Thyroid gland (tissue), 4 donors: ENCODE data around the gene FOSB. TPM values are rescaled to one million over a fixed set of nuclear protein-coding genes. Genes with fewer than 3 reads are reported as not detected.
A peak's percentile ranks its signal among the peaks of the same experiment; 100 is the strongest.

ENCODE experiments used
- DNase-seq, 2 donors: peaks; one replicate each; pipeline ENCODE4 v3.0.0-alpha.2; 2019
- H3K27ac ChIP-seq, 3 donors: fragments of 200-600 bp; sonication (generic); 1 replicate in 2 of 3; 2 replicates in 1 of 3; pipeline ENCODE4 v1.5.1; 2016 to 2019; ENCODE audit warnings: mild to moderate bottlenecking in 1 of 3, moderate library complexity in 1 of 3
- H3K27me3 ChIP-seq: fragments of 200-600 bp; sonication (generic); one replicate; pipeline ENCODE4 v1.5.1; 2019
- H3K36me3 ChIP-seq, 2 donors: fragments of 200-600 bp; sonication (generic); one replicate each; pipeline ENCODE4 v1.5.1; 2016 to 2019
- H3K4me1 ChIP-seq, 2 donors: fragments of 200-600 bp; sonication (generic); one replicate each; pipeline ENCODE4 v1.5.1; 2017 to 2019
- H3K4me3 ChIP-seq, 3 donors: fragments of 200-600 bp; sonication (generic); replicated peaks in 1 of 3; 1 replicate in 2 of 3; 2 replicates in 1 of 3; pipeline ENCODE4 v1.5.1; 2016; ENCODE audit warnings: mild to moderate bottlenecking in 1 of 3
- H3K9me3 ChIP-seq: fragments of 200-600 bp; sonication (generic); one replicate; pipeline ENCODE4 v1.5.1; 2017
- POLR2A ChIP-seq, 2 donors: fragments of 450-650 bp; IDR thresholded peaks; one replicate each; pipeline ENCODE4 v1.6.1; 2017; ENCODE audit warnings: antibody characterized with exemption in 2 of 2, mild to moderate bottlenecking in 2 of 2, moderate library complexity in 1 of 2
- WGBS, 2 donors: methylation state at CpG; one replicate each; pipeline ENCODE4 v1.1.5; 2017; 5-methylcytosine and 5-hydroxymethylcytosine counted together
- intact Hi-C: fragments of 100-400 bp; cut with DNase I; formaldehyde crosslinking; loops from one replicate; pipeline ENCODE4 v1.15.1; 2023
- total RNA-seq, 4 donors: library from RNA; depleted of rRNA; stranded (reverse); fragments of >200 nt; gene quantifications; one replicate each; pipeline ENCODE4 v1.2.3, GENCODE V29; 2016
- TF ChIP-seq, protein P1 (sequence below), 6 experiments: fragments of 200-600 bp in 3 of 6; fragments of 450-650 bp in 3 of 6; sonication (generic) in 3 of 6; IDR thresholded peaks; one replicate each; pipeline ENCODE4 v1.5.1; 2016 to 2019; ENCODE audit warnings: antibody characterized with exemption in 6 of 6, mild to moderate bottlenecking in 2 of 6, inconsistent platforms in 1 of 6, moderate library complexity in 1 of 6

Gene FOSB
- total RNA-seq, 4 donors from 2014 or later, result 1.6 to 3.3 (median 2.4) TPM

DNA sequence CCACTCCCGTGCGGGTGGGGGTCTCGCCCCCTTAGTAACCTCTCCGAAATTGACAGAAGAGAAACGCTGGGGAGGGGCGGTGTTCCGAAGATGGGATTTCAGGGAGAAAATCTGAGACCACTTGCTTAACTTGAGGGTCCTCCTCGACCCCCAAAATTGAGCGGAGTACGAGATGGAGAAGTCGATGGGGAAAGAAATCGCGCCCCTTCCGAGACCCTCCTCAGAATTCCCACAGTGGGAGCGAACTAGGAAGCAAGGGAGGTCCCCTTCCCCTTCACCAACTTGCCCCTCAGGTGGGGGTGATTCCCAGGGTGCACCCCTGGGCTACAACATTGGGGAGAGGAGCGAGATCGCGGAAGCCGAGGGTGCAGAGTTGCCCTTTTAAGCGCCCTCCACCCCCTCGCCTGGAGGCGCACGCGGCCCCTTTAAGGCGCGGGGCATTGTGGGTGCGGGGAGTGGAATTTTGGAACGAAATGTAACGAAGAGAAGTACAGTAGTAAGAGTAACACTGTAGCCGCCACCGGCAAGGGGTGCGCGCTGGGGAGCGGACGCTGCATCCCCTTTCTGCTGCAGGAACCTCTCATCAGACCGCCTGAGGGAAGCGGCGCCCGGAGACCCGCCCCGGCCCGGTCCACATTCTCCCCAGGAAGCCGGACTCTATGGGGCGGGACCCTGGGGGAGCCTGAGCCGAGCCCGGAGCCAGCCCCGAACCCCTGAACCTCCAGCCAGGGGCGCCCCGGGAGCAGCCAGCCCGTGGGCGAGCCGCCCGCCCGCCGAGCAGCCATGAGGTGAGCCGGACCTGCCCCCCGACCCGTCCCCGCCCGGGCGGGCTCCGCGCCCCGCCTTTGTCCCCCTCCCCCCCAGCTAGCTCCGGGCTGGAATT, 39.4 kb downstream of the FOSB start, which contains the start of gene VASP:
Gene VASP (plus strand): TSS at position 491 of the 883 bp plus-strand sequence. CDS start 293 bp downstream, at position 784.
- Histone ChIP-seq H3K27me3 (no peaks in the 10 kb centered on the region), H3K9me3 (no peaks in the 10 kb centered on the region), H3K27ac (peak within 1 kb of the TSS; percentile 75 to 92 (median 88)), H3K36me3 (no peaks in the 10 kb centered on the region), H3K4me3 (peak within 1 kb of the TSS; percentile 44 to 100 (median 88)), H3K4me1 (peaks cover 11 to 15% of the 10 kb centered on the region in 2 donors)
- WGBS, 2 donors, result 1 to 2% methylated on average over 27 to 32 of the region's 65 CpGs
- TF ChIP-seq, protein P1, sequence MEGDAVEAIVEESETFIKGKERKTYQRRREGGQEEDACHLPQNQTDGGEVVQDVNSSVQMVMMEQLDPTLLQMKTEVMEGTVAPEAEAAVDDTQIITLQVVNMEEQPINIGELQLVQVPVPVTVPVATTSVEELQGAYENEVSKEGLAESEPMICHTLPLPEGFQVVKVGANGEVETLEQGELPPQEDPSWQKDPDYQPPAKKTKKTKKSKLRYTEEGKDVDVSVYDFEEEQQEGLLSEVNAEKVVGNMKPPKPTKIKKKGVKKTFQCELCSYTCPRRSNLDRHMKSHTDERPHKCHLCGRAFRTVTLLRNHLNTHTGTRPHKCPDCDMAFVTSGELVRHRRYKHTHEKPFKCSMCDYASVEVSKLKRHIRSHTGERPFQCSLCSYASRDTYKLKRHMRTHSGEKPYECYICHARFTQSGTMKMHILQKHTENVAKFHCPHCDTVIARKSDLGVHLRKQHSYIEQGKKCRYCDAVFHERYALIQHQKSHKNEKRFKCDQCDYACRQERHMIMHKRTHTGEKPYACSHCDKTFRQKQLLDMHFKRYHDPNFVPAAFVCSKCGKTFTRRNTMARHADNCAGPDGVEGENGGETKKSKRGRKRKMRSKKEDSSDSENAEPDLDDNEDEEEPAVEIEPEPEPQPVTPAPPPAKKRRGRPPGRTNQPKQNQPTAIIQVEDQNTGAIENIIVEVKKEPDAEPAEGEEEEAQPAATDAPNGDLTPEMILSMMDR (IDR thresholded peaks at IDR 0.05), result peak in 1 of 6 experiments; percentile 10
- peak in 1 of 2 donors; percentile 86 for TF ChIP-seq POLR2A (IDR thresholded peaks at IDR 0.05)
- intact Hi-C loops, result no loop called here
- peak; percentile 83 to 86 for DNase-seq

DNA sequence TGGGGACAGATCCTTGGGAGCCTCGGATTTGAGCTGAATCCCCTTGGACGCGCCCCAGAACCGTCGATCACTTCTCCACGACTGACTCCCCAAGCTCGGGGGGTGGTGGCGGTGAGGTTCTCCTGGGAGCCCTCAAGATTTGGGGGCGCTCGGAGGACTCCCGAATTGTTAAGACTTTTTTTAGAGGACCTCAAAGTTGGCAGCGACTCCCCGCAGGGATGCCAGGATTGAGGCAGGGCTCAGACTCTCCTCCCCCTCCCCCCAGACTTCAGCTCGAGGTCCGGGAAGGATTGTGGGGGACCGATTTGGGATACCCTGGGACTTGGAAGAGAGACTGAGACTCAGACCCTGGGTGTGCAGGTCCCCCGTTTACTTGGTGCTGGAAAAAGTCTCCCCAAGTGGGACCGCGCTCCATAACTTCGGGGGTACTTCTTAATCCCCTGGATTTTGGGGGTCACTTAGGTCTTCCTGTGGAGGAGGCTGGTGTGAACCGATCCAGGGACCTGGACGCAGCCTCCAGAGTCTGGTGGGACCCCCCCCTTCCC, 40.1 kb downstream of the FOSB start:
- TF ChIP-seq, protein P1 (IDR thresholded peaks at IDR 0.05), result no peak
- no peak for TF ChIP-seq POLR2A (IDR thresholded peaks at IDR 0.05)
- Histone ChIP-seq H3K4me3 (peak overlapping the region; percentile 44 to 100 (median 88)), H3K27me3 (no peaks in the 10 kb centered on the region), H3K27ac (peak overlapping the region; percentile 75 to 92 (median 88)), H3K36me3 (no peaks in the 10 kb centered on the region), H3K4me1 (peaks cover 14 to 15% of the 10 kb centered on the region in 2 donors), H3K9me3 (no peaks in the 10 kb centered on the region)
- peak; percentile 47 to 48 for DNase-seq
- 2% methylated on average over 22 of the region's 22 CpGs; no CpG with 5 or more reads in 1 of the 2 donors for WGBS, 2 donors
- intact Hi-C loops, result no loop called here

DNA sequence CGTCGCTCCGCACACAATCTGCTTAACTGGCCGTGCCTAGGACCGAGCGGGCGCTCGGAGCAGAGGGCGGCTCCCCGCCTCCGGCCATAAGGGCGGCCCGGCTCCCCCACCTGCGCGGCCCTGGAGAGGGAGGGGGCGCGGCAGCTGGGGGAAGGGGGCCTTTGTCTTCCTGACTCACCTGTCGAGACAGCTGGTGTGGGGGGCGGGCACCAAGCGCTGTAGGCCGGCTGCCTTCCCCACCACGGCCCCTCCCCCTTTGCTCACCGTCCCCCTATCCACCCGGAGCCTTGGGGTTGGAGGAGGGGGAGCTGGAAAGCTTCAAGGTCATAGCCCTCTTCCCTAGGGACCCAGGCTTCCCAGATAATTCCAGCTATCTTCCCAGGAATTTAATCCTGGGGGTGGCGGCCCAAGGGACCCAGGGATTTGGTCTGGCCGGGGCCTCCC, 40.6 kb downstream of the FOSB start:
- H3K27ac ChIP-seq, result peak overlapping the region; percentile 75 to 92 (median 88)
- WGBS, 2 donors, result 2 to 17% methylated on average over 1 to 13 of the region's 26 CpGs
- TF ChIP-seq POLR2A (IDR thresholded peaks at IDR 0.05), result no peak
- TF ChIP-seq, protein P1 (IDR thresholded peaks at IDR 0.05), result no peak
- peak; percentile 66 to 71 for DNase-seq
- H3K4me1 ChIP-seq, result peaks cover 15 to 17% of the 10 kb centered on the region in 2 donors
- H3K27me3 ChIP-seq, result no peaks in the 10 kb centered on the region
- H3K9me3 ChIP-seq, result no peaks in the 10 kb centered on the region
- no peaks in the 10 kb centered on the region for H3K36me3 ChIP-seq
- intact Hi-C loops, result no loop called here
- H3K4me3 ChIP-seq, result peak overlapping the region; percentile 44 to 100 (median 88)

DNA sequence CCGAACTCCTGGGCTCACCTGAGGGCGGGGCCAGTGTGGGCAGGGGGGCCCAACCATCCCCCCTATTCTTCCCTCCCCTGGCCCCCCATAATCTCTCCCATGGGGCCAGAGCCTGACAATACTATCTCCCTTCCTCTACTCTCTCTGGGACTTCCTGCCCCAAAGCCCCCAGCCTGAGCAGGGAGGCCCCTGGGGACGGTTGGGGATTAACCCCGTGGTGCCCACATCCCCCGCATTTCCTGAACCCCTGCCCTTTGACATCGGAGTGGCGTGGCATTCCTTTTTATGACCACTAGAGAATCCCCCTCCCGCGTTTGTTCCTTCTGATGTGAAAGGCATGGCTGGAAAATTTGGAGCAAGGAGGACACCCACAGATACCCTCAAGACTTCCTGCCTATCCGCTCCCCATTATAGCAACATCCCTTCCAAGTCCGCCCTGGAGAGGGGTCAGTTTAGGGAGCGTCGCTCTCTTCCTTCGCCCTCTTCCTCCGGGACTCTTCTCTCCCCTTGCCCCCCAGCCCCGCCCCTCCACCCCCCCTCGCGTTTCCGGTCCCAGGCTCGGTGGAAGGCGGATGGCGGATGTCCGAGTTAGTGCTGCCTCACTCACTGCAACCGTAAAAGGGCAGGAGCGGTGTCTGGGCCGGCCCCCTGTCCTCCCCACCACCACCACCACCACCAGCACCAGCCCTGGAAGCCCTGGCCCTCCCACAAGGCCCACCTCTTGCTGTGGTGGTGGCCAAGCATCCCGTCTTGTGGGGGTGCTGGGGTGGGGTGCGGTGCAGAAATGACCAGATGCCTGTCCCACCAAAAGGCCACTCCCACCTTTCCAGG, 41.3 kb downstream of the FOSB start:
- H3K9me3 ChIP-seq, result no peaks in the 10 kb centered on the region
- DNase-seq, result peak; percentile 66 to 69
- no peak for TF ChIP-seq POLR2A (IDR thresholded peaks at IDR 0.05)
- TF ChIP-seq, protein P1 (IDR thresholded peaks at IDR 0.05), result peak in 1 of 6 experiments; percentile 13
- intact Hi-C loops, result no loop called here
- WGBS, 2 donors, result 2 to 6% methylated on average over 24 to 26 of the region's 28 CpGs
- H3K4me1 ChIP-seq, result peaks cover 20 to 24% of the 10 kb centered on the region in 2 donors
- no peaks in the 10 kb centered on the region for H3K27me3 ChIP-seq
- H3K36me3 ChIP-seq, result no peaks in the 10 kb centered on the region
- peak overlapping the region; percentile 75 to 92 (median 88) for H3K27ac ChIP-seq
- peak overlapping the region; percentile 44 to 100 (median 88) for H3K4me3 ChIP-seq
